Uterus (tissue), 4 donors: ENCODE data around the gene PLXNA2. TPM values are rescaled to one million over a fixed set of nuclear protein-coding genes. Genes with fewer than 3 reads are reported as not detected.
A peak's percentile ranks its signal among the peaks of the same experiment; 100 is the strongest.

ENCODE experiments used
- DNase-seq, 2 donors: peaks; one replicate each; pipeline ENCODE4 v3.0.0-alpha.2; 2019 to 2020
- H3K27ac ChIP-seq, 2 donors: fragments of 200-600 bp; sonication (generic); 1 replicate in 1 of 2; 2 replicates in 1 of 2; pipeline ENCODE4 v1.5.1; 2016 to 2018
- H3K27me3 ChIP-seq, 2 donors: fragments of 200-600 bp; sonication (generic); one replicate each; pipeline ENCODE4 v1.5.1; 2018 to 2019; ENCODE audit warnings: control low read depth in 1 of 2
- H3K36me3 ChIP-seq, 2 donors: fragments of 200-600 bp; sonication (generic); one replicate each; pipeline ENCODE4 v1.5.1; 2019; ENCODE audit warnings: control low read depth in 1 of 2
- H3K4me1 ChIP-seq, 2 donors: fragments of 200-600 bp; sonication (generic); one replicate each; pipeline ENCODE4 v1.5.1; 2018 to 2019; ENCODE audit warnings: control low read depth in 1 of 2
- H3K4me3 ChIP-seq, 2 donors: fragments of 200-600 bp; sonication (generic); 1 replicate in 1 of 2; 2 replicates in 1 of 2; pipeline ENCODE4 v1.5.1; 2018 to 2019; ENCODE audit warnings: mild to moderate bottlenecking in 1 of 2
- H3K9me3 ChIP-seq, 2 donors: fragments of 200-600 bp; sonication (generic); one replicate each; pipeline ENCODE4 v1.5.1; 2019; ENCODE audit warnings: control low read depth in 1 of 2
- CTCF ChIP-seq, 4 experiments: fragments of 200-600 bp in 2 of 4; fragments of 450-650 bp in 2 of 4; sonication (generic) in 2 of 4; IDR thresholded peaks; one replicate each; pipeline ENCODE4 v1.5.1; 2016 to 2019; ENCODE audit warnings: antibody characterized with exemption in 4 of 4, mild to moderate bottlenecking in 2 of 4, moderate library complexity in 1 of 4
- POLR2A ChIP-seq, 2 donors: fragments of 450-650 bp; IDR thresholded peaks; one replicate each; pipeline ENCODE4 v1.6.1; 2016; ENCODE audit warnings: antibody characterized with exemption in 2 of 2, mild to moderate bottlenecking in 1 of 2, moderate library complexity in 1 of 2
- intact Hi-C: fragments of 100-400 bp; cut with DNase I; formaldehyde crosslinking; loops from one replicate; pipeline ENCODE4 v1.15.1; 2023; ENCODE audit warnings: low total_unique reads
- total RNA-seq, 4 donors: library from RNA; depleted of rRNA in 3 of 4; stranded (reverse); fragments of >200 nt in 3 of 4; gene quantifications; one replicate each; pipeline versions ENCODE4 v1.1.0 to v1.2.4, GENCODE V29; 2014 to 2023
- donor health status: DM: yes; HTN: yes; CAD: no.

The PLXNA2 gene
- total RNA-seq, 4 donors from 2014 or later, result 5.4 to 94.5 (median 9.5) TPM

- TF ChIP-seq POLR2A (IDR thresholded peaks at IDR 0.05) (no peak), CTCF (IDR thresholded peaks at IDR 0.05) (no peak)
- Histone ChIP-seq H3K36me3 (no peaks in the 10 kb centered on the region), H3K27me3 (no peaks in the 10 kb centered on the region), H3K4me1 (peaks cover 0 to 6% of the 10 kb centered on the region in 2 donors), H3K9me3 (no peaks in the 10 kb centered on the region), H3K4me3 (no peak overlapping the region), H3K27ac (peak overlapping the region in 1 of 2 donors; percentile 36)
- DNase-seq, result no peak
- intact Hi-C loops, result no loop called here
Observed at GRCh38 chr1:208042868-208043267, 201.3 kb downstream of the PLXNA2 start.

DNA sequence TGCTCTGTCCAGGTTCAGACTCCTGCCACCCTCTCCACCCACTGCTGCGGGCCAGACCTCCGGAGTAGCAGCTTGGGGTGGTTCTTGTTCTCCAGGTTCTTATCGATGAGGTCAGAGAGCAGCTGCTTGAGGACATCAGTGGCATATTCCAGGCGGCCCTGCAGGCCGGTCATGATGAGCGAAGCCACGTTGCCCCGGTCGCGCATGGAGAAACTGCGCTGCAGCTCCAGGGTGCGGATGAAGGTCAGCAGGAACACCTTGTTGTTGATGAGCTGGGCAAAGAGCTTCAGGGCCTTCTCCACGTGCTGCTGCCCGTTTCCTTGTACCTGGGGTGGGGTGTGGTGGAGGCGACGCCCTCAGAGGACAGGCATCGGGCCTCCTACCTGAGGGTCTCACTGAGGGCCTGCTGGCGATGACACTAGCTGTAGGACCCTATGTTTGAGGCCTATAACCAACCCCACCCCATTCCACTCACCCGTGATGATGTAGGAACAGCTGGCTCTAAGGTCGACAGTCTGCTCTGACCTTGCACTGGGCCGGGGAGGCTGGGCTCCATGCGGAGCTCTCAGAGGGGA, 202.1 kb downstream of the PLXNA2 start:
- H3K36me3 ChIP-seq, result no peaks in the 10 kb centered on the region
- DNase-seq, result no peak
- H3K27ac ChIP-seq, result no peak overlapping the region
- H3K4me1 ChIP-seq, result peaks cover 0 to 6% of the 10 kb centered on the region in 2 donors
- no peaks in the 10 kb centered on the region for H3K27me3 ChIP-seq
- no peak overlapping the region for H3K4me3 ChIP-seq
- intact Hi-C loops, result no loop called here
- no peak for TF ChIP-seq CTCF (IDR thresholded peaks at IDR 0.05)
- TF ChIP-seq POLR2A (IDR thresholded peaks at IDR 0.05), result no peak
- H3K9me3 ChIP-seq, result no peaks in the 10 kb centered on the region

DNA sequence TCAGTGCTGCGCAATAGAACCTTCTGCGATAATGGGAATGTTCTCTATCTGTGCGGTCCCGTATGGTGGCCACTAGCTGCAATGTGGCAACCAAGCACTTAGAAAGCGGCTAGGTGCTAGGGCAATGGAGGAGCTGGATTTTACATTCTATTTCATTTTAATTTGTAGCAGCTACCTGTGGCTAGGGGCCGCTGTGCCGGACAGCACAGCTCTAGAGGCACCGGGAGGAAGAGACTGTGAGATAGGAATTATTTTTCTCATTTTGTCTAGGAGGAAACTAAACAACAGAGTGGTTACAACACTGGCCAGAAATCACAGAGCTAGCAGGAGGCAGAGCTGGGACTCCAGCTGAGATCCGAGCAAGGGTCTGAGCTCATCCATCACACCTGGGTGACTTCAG, 202.7 kb downstream of the PLXNA2 start:
- no peak overlapping the region for H3K27ac ChIP-seq

GRCh38 chr1:208040821-208041297, 203.3 kb downstream of the PLXNA2 start:
- Histone ChIP-seq H3K4me1 (no peaks in the 10 kb centered on the region), H3K4me3 (no peak overlapping the region), H3K27me3 (no peaks in the 10 kb centered on the region), H3K36me3 (no peaks in the 10 kb centered on the region), H3K9me3 (no peaks in the 10 kb centered on the region), H3K27ac (no peak overlapping the region)
- no peak for DNase-seq
- intact Hi-C loops, result no loop called here
- no peak for TF ChIP-seq POLR2A (IDR thresholded peaks at IDR 0.05)
- no peak for TF ChIP-seq CTCF (IDR thresholded peaks at IDR 0.05)

More for the DNA sequence above, 202.7 kb downstream of the PLXNA2 start:
- no peak for TF ChIP-seq POLR2A (IDR thresholded peaks at IDR 0.05)
- no peak for TF ChIP-seq CTCF (IDR thresholded peaks at IDR 0.05)
- H3K4me3 ChIP-seq, result no peak overlapping the region
- H3K4me1 ChIP-seq, result peaks cover 0 to 3% of the 10 kb centered on the region in 2 donors
- no peaks in the 10 kb centered on the region for H3K36me3 ChIP-seq
- DNase-seq, result no peak
- no peaks in the 10 kb centered on the region for H3K9me3 ChIP-seq
- H3K27me3 ChIP-seq, result no peaks in the 10 kb centered on the region
- intact Hi-C loops, result no loop called here

DNA sequence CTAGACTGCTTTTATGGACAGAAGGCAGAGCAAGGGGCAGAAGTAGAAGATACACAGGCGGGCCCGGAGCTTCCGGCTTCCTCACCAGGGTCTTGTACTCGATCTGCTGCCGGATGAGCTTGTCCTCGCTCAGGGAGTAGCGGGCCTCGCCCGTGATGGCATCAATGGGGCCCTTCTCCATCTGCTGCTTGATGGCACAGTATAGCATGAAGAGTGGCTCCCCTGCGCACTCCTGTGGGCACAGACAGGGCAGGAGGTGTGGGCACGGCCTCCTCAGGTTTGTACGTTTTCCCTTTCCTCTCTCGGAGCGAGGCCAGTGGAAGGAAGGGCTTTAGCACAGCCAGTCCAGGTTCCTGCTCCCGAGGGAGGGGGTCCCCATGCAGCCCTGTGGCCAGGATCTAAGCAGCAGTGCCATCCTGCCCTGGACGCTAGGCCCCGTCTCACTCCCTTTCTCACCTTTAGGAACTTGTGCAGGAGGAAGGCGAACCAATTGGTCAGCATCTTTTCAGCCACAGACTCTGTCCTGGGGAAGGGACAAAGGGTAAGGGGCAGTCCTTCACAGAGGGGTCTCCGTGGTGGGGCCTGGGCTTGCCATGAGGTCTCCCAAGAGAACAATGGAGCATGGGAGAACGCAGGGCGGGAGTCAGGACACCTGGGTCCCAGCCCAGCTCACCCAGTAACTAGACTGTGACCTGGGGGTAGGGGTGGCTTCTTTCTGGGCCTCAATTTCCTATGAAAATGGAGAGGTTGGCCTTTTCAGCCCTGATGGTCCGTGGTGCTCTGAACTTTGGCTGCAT, 204.4 kb downstream of the PLXNA2 start:
- DNase-seq, result no peak
- H3K27ac ChIP-seq, result no peak overlapping the region
- no peak for TF ChIP-seq CTCF (IDR thresholded peaks at IDR 0.05)
- TF ChIP-seq POLR2A (IDR thresholded peaks at IDR 0.05), result no peak

More for the DNA sequence above, 204.4 kb downstream of the PLXNA2 start:
- H3K4me1 ChIP-seq, result no peaks in the 10 kb centered on the region
- intact Hi-C loops, result no loop called here
- H3K9me3 ChIP-seq, result no peaks in the 10 kb centered on the region
- no peaks in the 10 kb centered on the region for H3K27me3 ChIP-seq
- no peaks in the 10 kb centered on the region for H3K36me3 ChIP-seq
- no peak overlapping the region for H3K4me3 ChIP-seq
